ENCODE results near the gene MED22. TPM values are rescaled to one million over a fixed set of nuclear protein-coding genes. Genes with fewer than 3 reads are reported as not detected.
A peak's percentile ranks its signal among the peaks of the same experiment; 100 is the strongest.

MED22 gene
- total and polyA plus RNA-seq, 2 of the 8 experiments (the other 6 are each of a cell fraction or from before 2014, with no cell fraction given) = 56.4 to 68.4 TPM

- no peak for TF ChIP-seq SP2 (IDR thresholded peaks at IDR 0.05; ENCODE audit: low read length)
- TF ChIP-seq ZNF274 (IDR thresholded peaks at IDR 0.05; ENCODE audit: borderline replicate concordance, extremely low read depth, low read length) = no peak
- TF ChIP-seq SIX5 (IDR thresholded peaks at IDR 0.05; ENCODE audit: low read depth, low read length) = no peak
- TF ChIP-seq CBX5 (IDR thresholded peaks at IDR 0.05; ENCODE audit: low read depth, low read length) = no peak
- TF ChIP-seq, protein P1, sequence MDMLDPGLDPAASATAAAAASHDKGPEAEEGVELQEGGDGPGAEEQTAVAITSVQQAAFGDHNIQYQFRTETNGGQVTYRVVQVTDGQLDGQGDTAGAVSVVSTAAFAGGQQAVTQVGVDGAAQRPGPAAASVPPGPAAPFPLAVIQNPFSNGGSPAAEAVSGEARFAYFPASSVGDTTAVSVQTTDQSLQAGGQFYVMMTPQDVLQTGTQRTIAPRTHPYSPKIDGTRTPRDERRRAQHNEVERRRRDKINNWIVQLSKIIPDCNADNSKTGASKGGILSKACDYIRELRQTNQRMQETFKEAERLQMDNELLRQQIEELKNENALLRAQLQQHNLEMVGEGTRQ (IDR thresholded peaks at IDR 0.05; ENCODE audit: low read length) = no peak
- peak; percentile 27; the same call in 1 of the 2 replicates for TF ChIP-seq RBBP5 (IDR thresholded peaks at IDR 0.05; ENCODE audit: borderline replicate concordance, low read depth, low read length)
- TF ChIP-seq NANOG (IDR thresholded peaks at IDR 0.05; ENCODE audit: insufficient read depth, low read depth, low read length, poor library complexity, severe bottlenecking) = peak; percentile 9
- no peak for TF ChIP-seq TEAD4 (IDR thresholded peaks at IDR 0.05; ENCODE audit: low read depth, low read length)
- TF ChIP-seq GTF2F1 (IDR thresholded peaks at IDR 0.05; ENCODE audit: borderline replicate concordance, low read depth, low read length) = no peak
- peak; percentile 49 for TF ChIP-seq RNF2 (IDR thresholded peaks at IDR 0.05; ENCODE audit: borderline replicate concordance, low read depth, low read length, missing control alignments, poor library complexity, severe bottlenecking)
- TF ChIP-seq JUND (IDR thresholded peaks at IDR 0.05; ENCODE audit: low read length) = peak; percentile 72
- no peak for TF ChIP-seq HDAC6 (IDR thresholded peaks at IDR 0.05; ENCODE audit: low read depth, low read length)
- peak; percentile 98 for TF ChIP-seq E2F6 (IDR thresholded peaks at IDR 0.05)
- no peak for TF ChIP-seq SUZ12 (IDR thresholded peaks at IDR 0.05; ENCODE audit: low read length)
- no peak for TF ChIP-seq BACH1 (IDR thresholded peaks at IDR 0.05; ENCODE audit: low read length)
- no peak for TF ChIP-seq CHD1 (IDR thresholded peaks at IDR 0.05; ENCODE audit: low read depth, low read length)
- peak in 1 of 2 experiments; percentile 82; a peak in 2 of 3 replicates for TF ChIP-seq POLR2A (IDR thresholded peaks at IDR 0.05; ENCODE audit: control extremely low read depth in 1 of 2, low read depth in 2 of 2, low read length in 2 of 2)
- peak; percentile 89 for TF ChIP-seq TAF1 (IDR thresholded peaks at IDR 0.05; ENCODE audit: low read depth, low read length)
- TF ChIP-seq SIRT6 (IDR thresholded peaks at IDR 0.05; ENCODE audit: low read length) = no peak
- TF ChIP-seq RAD21 (IDR thresholded peaks at IDR 0.05 in 1 of 2, conservative IDR thresholded peaks at IDR 0.05 in 1 of 2; ENCODE audit: low read depth in 2 of 2, low read length in 2 of 2) = no peak
- no peak; the same call in 1 of the 2 replicates for TF ChIP-seq SP1 (IDR thresholded peaks at IDR 0.05; ENCODE audit: low read depth, low read length)
- no peak for TF ChIP-seq SAP30 (IDR thresholded peaks at IDR 0.05; ENCODE audit: insufficient read depth, insufficient replicate concordance, low read length)
These were observed 28.1 kb upstream of the MED22 start, which contains the start of the genes STKLD1 and SURF4 (continued) for GRCh38 chr9:133375724-133376654.

All from H1 (cell line).